ENCODE data around the gene ATXN2L.

Gene ATXN2L

DNA sequence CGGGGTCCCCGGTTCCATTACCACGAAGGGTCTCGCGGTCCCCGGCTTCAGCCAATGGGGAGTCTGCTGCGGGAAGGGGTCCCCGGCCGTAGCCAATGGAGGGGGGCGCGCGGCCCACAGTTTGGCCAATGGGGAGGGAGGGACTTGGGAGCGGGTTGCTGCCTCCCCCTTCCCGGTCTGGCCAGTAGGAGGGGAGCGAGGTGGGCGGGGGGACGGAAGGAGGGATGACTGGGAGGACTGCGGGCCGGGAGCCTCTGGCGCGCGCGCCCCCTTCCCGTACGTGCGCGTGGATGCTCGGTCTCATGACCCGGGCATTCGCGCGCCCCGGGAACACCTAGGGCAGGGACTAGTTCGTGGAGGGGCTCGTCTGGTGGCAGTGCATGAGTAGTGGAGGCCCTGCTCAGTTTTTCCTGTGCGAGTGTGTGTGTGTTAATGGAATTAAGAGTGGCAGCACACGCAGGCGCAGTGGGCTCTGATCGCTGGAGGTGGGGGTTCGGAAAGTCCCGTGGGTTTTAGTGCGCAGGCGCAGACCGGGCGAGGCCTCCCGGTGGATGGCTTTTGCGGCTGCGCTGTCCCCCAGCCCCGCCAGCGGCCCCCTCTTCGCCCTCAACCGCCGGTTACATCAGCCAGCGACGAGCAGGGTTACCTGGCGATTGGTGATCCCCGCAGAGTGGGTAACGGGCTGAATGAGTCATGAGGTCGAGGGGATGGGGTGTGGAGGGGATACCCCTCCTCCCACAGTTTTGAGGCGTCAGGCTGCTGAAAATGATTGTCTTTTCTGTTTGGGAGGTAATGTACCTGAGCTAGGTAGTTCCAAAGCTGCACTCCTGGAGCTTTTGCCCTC, 1.3 kb downstream of the ATXN2L start (continued):
- peak; percentile 61; the same call in 1 of the 2 replicates for TF ChIP-seq ZNF629 (tag by site-specific recombination; IDR thresholded peaks at IDR 0.05)
- TF ChIP-seq ZBTB44 (tag by site-specific recombination; IDR thresholded peaks at IDR 0.05): no peak
- no peak for TF ChIP-seq SALL2 (tag by site-specific recombination; IDR thresholded peaks at IDR 0.05; ENCODE audit: borderline replicate concordance)
- TF ChIP-seq FEZF1 (tag by site-specific recombination; IDR thresholded peaks at IDR 0.05): no peak
- no peak for TF ChIP-seq ZNF391 (tag by site-specific recombination; IDR thresholded peaks at IDR 0.05; ENCODE audit: borderline replicate concordance, low read depth)
- peak; percentile 51; the same call in 1 of the 2 replicates for TF ChIP-seq ZNF501 (tag by site-specific recombination; IDR thresholded peaks at IDR 0.05)
- no peak for TF ChIP-seq ZBTB6 (tag by site-specific recombination; IDR thresholded peaks at IDR 0.05)
- TF ChIP-seq ZNF366 (tag by site-specific recombination; conservative IDR thresholded peaks at IDR 0.05): peak; percentile 100
- peak; percentile 96 for TF ChIP-seq SP2 (tag by site-specific recombination; IDR thresholded peaks at IDR 0.05)
- no peak for TF ChIP-seq ZNF677 (tag by site-specific recombination; IDR thresholded peaks at IDR 0.05)
- no peak for TF ChIP-seq SCRT2 (tag by site-specific recombination; IDR thresholded peaks at IDR 0.05)
- TF ChIP-seq PRDM6 (tag by site-specific recombination; IDR thresholded peaks at IDR 0.05): no peak
- no peak for TF ChIP-seq ZNF548 (tag by site-specific recombination; IDR thresholded peaks at IDR 0.05)
- peak; percentile 82 for TF ChIP-seq ZNF335 (tag by site-specific recombination; conservative IDR thresholded peaks at IDR 0.05)
- TF ChIP-seq MZF1 (tag by site-specific recombination; IDR thresholded peaks at IDR 0.05; ENCODE audit: borderline replicate concordance): peak; percentile 76
- TF ChIP-seq ZNF624 (tag by site-specific recombination; IDR thresholded peaks at IDR 0.05): no peak
- no peak for TF ChIP-seq ZNF426 (tag by site-specific recombination; IDR thresholded peaks at IDR 0.05)
- TF ChIP-seq, protein P1, sequence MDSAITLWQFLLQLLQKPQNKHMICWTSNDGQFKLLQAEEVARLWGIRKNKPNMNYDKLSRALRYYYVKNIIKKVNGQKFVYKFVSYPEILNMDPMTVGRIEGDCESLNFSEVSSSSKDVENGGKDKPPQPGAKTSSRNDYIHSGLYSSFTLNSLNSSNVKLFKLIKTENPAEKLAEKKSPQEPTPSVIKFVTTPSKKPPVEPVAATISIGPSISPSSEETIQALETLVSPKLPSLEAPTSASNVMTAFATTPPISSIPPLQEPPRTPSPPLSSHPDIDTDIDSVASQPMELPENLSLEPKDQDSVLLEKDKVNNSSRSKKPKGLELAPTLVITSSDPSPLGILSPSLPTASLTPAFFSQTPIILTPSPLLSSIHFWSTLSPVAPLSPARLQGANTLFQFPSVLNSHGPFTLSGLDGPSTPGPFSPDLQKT (IDR thresholded peaks at IDR 0.05; ENCODE audit: borderline replicate concordance, low read depth, low read length): no peak
- no peak for TF ChIP-seq SETDB1 (IDR thresholded peaks at IDR 0.05; ENCODE audit: insufficient read length, low read length)
- peak; percentile 47; the same call in 1 of the 2 replicates for TF ChIP-seq ZNF692 (tag by site-specific recombination; IDR thresholded peaks at IDR 0.05)
- TF ChIP-seq, protein P2, sequence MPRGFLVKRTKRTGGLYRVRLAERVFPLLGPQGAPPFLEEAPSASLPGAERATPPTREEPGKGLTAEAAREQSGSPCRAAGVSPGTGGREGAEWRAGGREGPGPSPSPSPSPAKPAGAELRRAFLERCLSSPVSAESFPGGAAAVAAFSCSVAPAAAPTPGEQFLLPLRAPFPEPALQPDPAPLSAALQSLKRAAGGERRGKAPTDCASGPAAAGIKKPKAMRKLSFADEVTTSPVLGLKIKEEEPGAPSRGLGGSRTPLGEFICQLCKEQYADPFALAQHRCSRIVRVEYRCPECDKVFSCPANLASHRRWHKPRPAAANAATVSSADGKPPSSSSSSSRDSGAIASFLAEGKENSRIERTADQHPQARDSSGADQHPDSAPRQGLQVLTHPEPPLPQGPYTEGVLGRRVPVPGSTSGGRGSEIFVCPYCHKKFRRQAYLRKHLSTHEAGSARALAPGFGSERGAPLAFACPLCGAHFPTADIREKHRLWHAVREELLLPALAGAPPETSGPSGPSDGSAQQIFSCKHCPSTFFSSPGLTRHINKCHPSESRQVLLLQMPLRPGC (tag by site-specific recombination; IDR thresholded peaks at IDR 0.05): 0 out of 2 replicates have a peak, but pooled peaks have one; percentile 5
- TF ChIP-seq, protein P3, sequence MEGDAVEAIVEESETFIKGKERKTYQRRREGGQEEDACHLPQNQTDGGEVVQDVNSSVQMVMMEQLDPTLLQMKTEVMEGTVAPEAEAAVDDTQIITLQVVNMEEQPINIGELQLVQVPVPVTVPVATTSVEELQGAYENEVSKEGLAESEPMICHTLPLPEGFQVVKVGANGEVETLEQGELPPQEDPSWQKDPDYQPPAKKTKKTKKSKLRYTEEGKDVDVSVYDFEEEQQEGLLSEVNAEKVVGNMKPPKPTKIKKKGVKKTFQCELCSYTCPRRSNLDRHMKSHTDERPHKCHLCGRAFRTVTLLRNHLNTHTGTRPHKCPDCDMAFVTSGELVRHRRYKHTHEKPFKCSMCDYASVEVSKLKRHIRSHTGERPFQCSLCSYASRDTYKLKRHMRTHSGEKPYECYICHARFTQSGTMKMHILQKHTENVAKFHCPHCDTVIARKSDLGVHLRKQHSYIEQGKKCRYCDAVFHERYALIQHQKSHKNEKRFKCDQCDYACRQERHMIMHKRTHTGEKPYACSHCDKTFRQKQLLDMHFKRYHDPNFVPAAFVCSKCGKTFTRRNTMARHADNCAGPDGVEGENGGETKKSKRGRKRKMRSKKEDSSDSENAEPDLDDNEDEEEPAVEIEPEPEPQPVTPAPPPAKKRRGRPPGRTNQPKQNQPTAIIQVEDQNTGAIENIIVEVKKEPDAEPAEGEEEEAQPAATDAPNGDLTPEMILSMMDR (tag by site-specific recombination; IDR thresholded peaks at IDR 0.05): peak; percentile 92
- TF ChIP-seq ZNF560 (tag by site-specific recombination; IDR thresholded peaks at IDR 0.05; ENCODE audit: borderline replicate concordance): no peak
- TF ChIP-seq, protein P4, sequence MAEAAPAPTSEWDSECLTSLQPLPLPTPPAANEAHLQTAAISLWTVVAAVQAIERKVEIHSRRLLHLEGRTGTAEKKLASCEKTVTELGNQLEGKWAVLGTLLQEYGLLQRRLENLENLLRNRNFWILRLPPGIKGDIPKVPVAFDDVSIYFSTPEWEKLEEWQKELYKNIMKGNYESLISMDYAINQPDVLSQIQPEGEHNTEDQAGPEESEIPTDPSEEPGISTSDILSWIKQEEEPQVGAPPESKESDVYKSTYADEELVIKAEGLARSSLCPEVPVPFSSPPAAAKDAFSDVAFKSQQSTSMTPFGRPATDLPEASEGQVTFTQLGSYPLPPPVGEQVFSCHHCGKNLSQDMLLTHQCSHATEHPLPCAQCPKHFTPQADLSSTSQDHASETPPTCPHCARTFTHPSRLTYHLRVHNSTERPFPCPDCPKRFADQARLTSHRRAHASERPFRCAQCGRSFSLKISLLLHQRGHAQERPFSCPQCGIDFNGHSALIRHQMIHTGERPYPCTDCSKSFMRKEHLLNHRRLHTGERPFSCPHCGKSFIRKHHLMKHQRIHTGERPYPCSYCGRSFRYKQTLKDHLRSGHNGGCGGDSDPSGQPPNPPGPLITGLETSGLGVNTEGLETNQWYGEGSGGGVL (tag by site-specific recombination; IDR thresholded peaks at IDR 0.05): peak; percentile 82
